Measurements from ENCODE around the gene ATXN7L1.

DNA sequence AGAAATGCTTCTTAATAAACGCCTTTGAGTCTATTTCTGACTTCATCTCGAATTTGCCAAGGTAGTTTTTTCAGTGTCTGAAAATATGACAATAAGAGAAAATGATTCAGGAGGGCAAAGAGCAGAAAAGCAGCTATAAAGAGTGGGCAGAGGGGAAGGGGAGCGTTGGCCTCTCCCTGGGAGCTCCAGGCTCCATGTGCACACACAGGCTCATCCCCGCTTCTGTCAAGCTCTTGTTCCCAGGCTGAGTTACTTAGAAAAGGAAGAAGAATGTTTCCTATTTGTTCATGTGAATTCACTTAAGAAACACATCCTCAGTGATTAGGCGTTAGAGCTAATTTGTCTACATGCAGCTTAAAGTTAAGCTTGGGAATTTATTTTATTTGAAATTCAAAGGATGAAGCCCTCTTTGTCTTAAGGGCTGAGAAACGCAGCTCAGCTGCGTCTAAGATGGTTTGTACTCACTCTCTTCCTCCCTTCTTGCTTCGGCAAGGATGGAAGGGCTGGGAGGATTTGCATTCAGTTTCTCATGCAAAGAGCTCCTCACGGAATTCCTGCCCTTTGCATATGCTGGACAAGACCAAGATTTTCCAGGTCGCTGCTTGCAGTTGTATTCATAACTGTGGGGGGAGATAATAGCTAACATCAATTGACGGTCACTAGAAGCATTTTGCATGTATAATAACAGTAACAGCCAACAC, 29.0 kb upstream of the ATXN7L1 start:
- TF ChIP-seq CTCF (IDR thresholded peaks at IDR 0.05) (no peak), POLR2AphosphoS5 (IDR thresholded peaks at IDR 0.05; ENCODE audit: insufficient read depth in 1 of 2, low read depth in 1 of 2) (no peak)
